HUES6 (cell line): Measurements from ENCODE around the gene ANGPTL1.

Source experiments
- H3K27ac ChIP-seq: 2 replicates; pipeline ENCODE4 v1.7.0; 2013; ENCODE audit warnings: low read depth, mild to moderate bottlenecking, low read length, inconsistent platforms
- H3K27me3 ChIP-seq: 2 replicates; pipeline ENCODE4 v1.6.1; 2013; ENCODE audit warnings: low read length; ENCODE audit not compliant: control insufficient read depth, insufficient read depth
- H3K36me3 ChIP-seq: 2 replicates; pipeline ENCODE4 v1.6.1; 2013; ENCODE audit warnings: low read length; ENCODE audit not compliant: control insufficient read depth, insufficient read depth
- H3K4me1 ChIP-seq: 2 replicates; pipeline ENCODE4 v1.6.1; 2013; ENCODE audit warnings: low read length; ENCODE audit not compliant: control insufficient read depth, insufficient read depth
- H3K4me3 ChIP-seq: 2 replicates; pipeline ENCODE4 v1.5.1; 2013; ENCODE audit warnings: low read depth, low read length
- H3K9ac ChIP-seq: one replicate; pipeline ENCODE4 v1.6.1; 2013; ENCODE audit warnings: mild to moderate bottlenecking, low read length
- H3K9me3 ChIP-seq: 2 replicates; pipeline ENCODE4 v1.6.1; 2013; ENCODE audit warnings: low read depth, low read length; ENCODE audit not compliant: control insufficient read depth, insufficient read depth

Gene ANGPTL1

GRCh38 chr1:178870944-178871343, at the start of gene ANGPTL1:
ANGPTL1 (minus strand) TSS chr1:178871077; CDS start chr1:178865776, 5,301 bp downstream.
- H3K9me3 ChIP-seq, result no peaks in the 10 kb centered on the region
- H3K36me3 ChIP-seq, result no peaks in the 10 kb centered on the region
- H3K27ac ChIP-seq, result no peak within 1 kb of the TSS
- no peak within 1 kb of the TSS for H3K4me3 ChIP-seq
- H3K4me1 ChIP-seq, result peaks cover 33% of the 10 kb centered on the region
- no peak within 1 kb of the TSS for H3K9ac ChIP-seq
- H3K27me3 ChIP-seq, result no peaks in the 10 kb centered on the region

GRCh38 chr1:178919581-178919980, 48.7 kb upstream of the ANGPTL1 start:
- H3K4me1 ChIP-seq, result no peaks in the 10 kb centered on the region
- H3K27me3 ChIP-seq, result no peaks in the 10 kb centered on the region
- no peak overlapping the region for H3K27ac ChIP-seq
- H3K9me3 ChIP-seq, result no peaks in the 10 kb centered on the region
- H3K36me3 ChIP-seq, result peaks cover 11% of the 10 kb centered on the region
- no peak overlapping the region for H3K4me3 ChIP-seq
- no peak overlapping the region for H3K9ac ChIP-seq

GRCh38 chr1:178918955-178919354, 48.1 kb upstream of the ANGPTL1 start:
- H3K4me1 ChIP-seq, result no peaks in the 10 kb centered on the region
- H3K27ac ChIP-seq, result no peak overlapping the region
- no peak overlapping the region for H3K9ac ChIP-seq
- H3K4me3 ChIP-seq, result no peak overlapping the region
- no peaks in the 10 kb centered on the region for H3K9me3 ChIP-seq
- peaks cover 12% of the 10 kb centered on the region for H3K36me3 ChIP-seq
- no peaks in the 10 kb centered on the region for H3K27me3 ChIP-seq

GRCh38 chr1:178918308-178918707, 47.4 kb upstream of the ANGPTL1 start:
- no peaks in the 10 kb centered on the region for H3K27me3 ChIP-seq
- peaks cover 15% of the 10 kb centered on the region for H3K36me3 ChIP-seq
- no peak overlapping the region for H3K9ac ChIP-seq
- H3K4me3 ChIP-seq, result no peak overlapping the region
- H3K9me3 ChIP-seq, result no peaks in the 10 kb centered on the region
- H3K27ac ChIP-seq, result no peak overlapping the region
- H3K4me1 ChIP-seq, result no peaks in the 10 kb centered on the region

GRCh38 chr1:178916448-178917174, 45.7 kb upstream of the ANGPTL1 start:
- Histone ChIP-seq H3K27ac (no peak overlapping the region), H3K9me3 (no peaks in the 10 kb centered on the region), H3K4me3 (no peak overlapping the region), H3K9ac (no peak overlapping the region), H3K4me1 (no peaks in the 10 kb centered on the region), H3K36me3 (peaks cover 15% of the 10 kb centered on the region), H3K27me3 (no peaks in the 10 kb centered on the region)

- no peak overlapping the region for H3K9ac ChIP-seq
- H3K36me3 ChIP-seq, result peaks cover 18% of the 10 kb centered on the region
- H3K4me3 ChIP-seq, result no peak overlapping the region
- H3K4me1 ChIP-seq, result no peaks in the 10 kb centered on the region
- no peaks in the 10 kb centered on the region for H3K9me3 ChIP-seq
- H3K27me3 ChIP-seq, result no peaks in the 10 kb centered on the region
- no peak overlapping the region for H3K27ac ChIP-seq
Measured at GRCh38 chr1:178912597-178912996, 41.7 kb upstream of the ANGPTL1 start.

- H3K4me3 ChIP-seq, result no peak overlapping the region
- no peaks in the 10 kb centered on the region for H3K9me3 ChIP-seq
- H3K4me1 ChIP-seq, result no peaks in the 10 kb centered on the region
- H3K27me3 ChIP-seq, result no peaks in the 10 kb centered on the region
- H3K36me3 ChIP-seq, result peaks cover 13% of the 10 kb centered on the region
- H3K9ac ChIP-seq, result no peak overlapping the region
- no peak overlapping the region for H3K27ac ChIP-seq
Measured at GRCh38 chr1:178910023-178910422, 39.1 kb upstream of the ANGPTL1 start.

- no peak overlapping the region for H3K4me3 ChIP-seq
- peaks cover 9% of the 10 kb centered on the region for H3K36me3 ChIP-seq
- H3K9ac ChIP-seq, result no peak overlapping the region
- no peaks in the 10 kb centered on the region for H3K27me3 ChIP-seq
- no peaks in the 10 kb centered on the region for H3K4me1 ChIP-seq
- H3K9me3 ChIP-seq, result no peaks in the 10 kb centered on the region
- no peak overlapping the region for H3K27ac ChIP-seq
Measured at GRCh38 chr1:178908358-178908757, 37.5 kb upstream of the ANGPTL1 start.

- Histone ChIP-seq H3K27ac (no peak overlapping the region), H3K4me3 (no peak overlapping the region), H3K9ac (no peak overlapping the region), H3K36me3 (peaks cover 14% of the 10 kb centered on the region), H3K9me3 (no peaks in the 10 kb centered on the region), H3K27me3 (no peaks in the 10 kb centered on the region), H3K4me1 (no peaks in the 10 kb centered on the region)
Measured at GRCh38 chr1:178901482-178902125, 30.7 kb upstream of the ANGPTL1 start.

- Histone ChIP-seq H3K36me3 (peaks cover 13% of the 10 kb centered on the region), H3K9me3 (no peaks in the 10 kb centered on the region), H3K4me1 (no peaks in the 10 kb centered on the region), H3K4me3 (no peak overlapping the region), H3K27ac (no peak overlapping the region), H3K27me3 (no peaks in the 10 kb centered on the region), H3K9ac (no peak overlapping the region)
Measured at GRCh38 chr1:178899402-178899801, 28.5 kb upstream of the ANGPTL1 start.

GRCh38 chr1:178898401-178898800, 27.5 kb upstream of the ANGPTL1 start:
- Histone ChIP-seq H3K36me3 (peaks cover 17% of the 10 kb centered on the region), H3K27ac (no peak overlapping the region), H3K27me3 (no peaks in the 10 kb centered on the region), H3K9me3 (no peaks in the 10 kb centered on the region), H3K9ac (no peak overlapping the region), H3K4me3 (no peak overlapping the region), H3K4me1 (no peaks in the 10 kb centered on the region)
